ENCODE results near the gene CYS1.
A peak's percentile ranks its signal among the peaks of the same experiment; 100 is the strongest.
"Not testable (repeated sequence)": the region's sequence is repeated elsewhere in the genome, so short reads cannot be mapped to it uniquely, and the experiment has no call there.

Gene CYS1
- 0 to 0.07 (median 0) reads per million in 3 experiments for total RNA-seq

GRCh38 chr2:10079870-10080535, at the start of gene CYS1:
CYS1 (minus strand) TSS chr2:10080411; CDS start chr2:10080223, 188 bp downstream.
- no peak for DNase-seq

- DNase-seq: no peak
These were observed 49.3 kb upstream of the CYS1 start for GRCh38 chr2:10129490-10129889.

- DNase-seq: no peak
These were observed 48.2 kb upstream of the CYS1 start for GRCh38 chr2:10128420-10128819.

- DNase-seq: no peak
These were observed 46.4 kb upstream of the CYS1 start for GRCh38 chr2:10126632-10127026.

GRCh38 chr2:10125842-10126631, 45.8 kb upstream of the CYS1 start:
- no peak for DNase-seq

- peak; percentile 70 for DNase-seq
These were observed 44.4 kb upstream of the CYS1 start for GRCh38 chr2:10124538-10125045.

GRCh38 chr2:10123281-10123680, 43.1 kb upstream of the CYS1 start:
- no peak for DNase-seq

GRCh38 chr2:10122500-10123280, 42.5 kb upstream of the CYS1 start, which contains the start of gene RRM2:
RRM2 (plus strand) TSS chr2:10122739; CDS start chr2:10122799, 60 bp downstream.
- DNase-seq: peak; percentile 78

- no peak for DNase-seq
These were observed 40.8 kb upstream of the CYS1 start for GRCh38 chr2:10120877-10121574.

- peak; percentile 86 for DNase-seq
These were observed 40.1 kb upstream of the CYS1 start for GRCh38 chr2:10120158-10120876.

- DNase-seq: no peak
These were observed 39.5 kb upstream of the CYS1 start for GRCh38 chr2:10119601-10120157.

GRCh38 chr2:10119027-10119325, 38.8 kb upstream of the CYS1 start:
- DNase-seq: no peak

- DNase-seq: no peak
These were observed 29.1 kb upstream of the CYS1 start for GRCh38 chr2:10109311-10109710.

- DNase-seq: not testable (repeated sequence)
These were observed 24.7 kb upstream of the CYS1 start for GRCh38 chr2:10104906-10105305.

- no peak for DNase-seq
These were observed 23.0 kb upstream of the CYS1 start for GRCh38 chr2:10103179-10103578.

- DNase-seq: no peak
These were observed 21.3 kb upstream of the CYS1 start for GRCh38 chr2:10101491-10101890.

- no peak for DNase-seq
These were observed 17.3 kb upstream of the CYS1 start for GRCh38 chr2:10097352-10098148.

- no peak for DNase-seq
These were observed 16.4 kb upstream of the CYS1 start for GRCh38 chr2:10096641-10097040.

- DNase-seq: no peak
These were observed 15.0 kb upstream of the CYS1 start for GRCh38 chr2:10095175-10095574.

- DNase-seq: no peak
These were observed 14.1 kb upstream of the CYS1 start for GRCh38 chr2:10094271-10094814.

GRCh38 chr2:10091889-10092244, 11.7 kb upstream of the CYS1 start:
- DNase-seq: not testable (repeated sequence)
